ENCODE data around the gene SYCP2.
"Not testable (repeated sequence)": the region's sequence is repeated elsewhere in the genome, so short reads cannot be mapped to it uniquely, and the experiment has no call there.

Gene SYCP2

DNA sequence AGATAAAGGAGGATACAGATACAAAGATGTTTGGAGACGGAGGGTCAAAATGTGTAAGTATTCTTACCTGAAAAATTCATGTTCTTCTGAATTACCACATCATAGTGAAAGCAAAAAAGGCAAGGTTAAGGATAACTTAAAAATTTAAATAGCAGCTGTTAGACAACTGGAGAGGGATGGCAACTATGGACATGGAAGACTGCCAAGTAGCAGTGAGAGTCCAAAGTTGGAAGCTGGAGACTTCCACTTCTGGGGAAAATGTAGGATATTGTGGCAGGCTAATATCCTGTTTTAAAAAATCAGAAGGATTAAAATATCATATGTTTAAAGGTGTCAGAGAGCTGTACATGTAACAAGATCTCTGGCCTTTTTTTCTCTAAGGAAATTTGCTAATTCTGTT lies 29.8 kb downstream of the SYCP2 start:
- H3K4me3 ChIP-seq (ENCODE audit: low read depth, low read length), result no peak overlapping the region

DNA sequence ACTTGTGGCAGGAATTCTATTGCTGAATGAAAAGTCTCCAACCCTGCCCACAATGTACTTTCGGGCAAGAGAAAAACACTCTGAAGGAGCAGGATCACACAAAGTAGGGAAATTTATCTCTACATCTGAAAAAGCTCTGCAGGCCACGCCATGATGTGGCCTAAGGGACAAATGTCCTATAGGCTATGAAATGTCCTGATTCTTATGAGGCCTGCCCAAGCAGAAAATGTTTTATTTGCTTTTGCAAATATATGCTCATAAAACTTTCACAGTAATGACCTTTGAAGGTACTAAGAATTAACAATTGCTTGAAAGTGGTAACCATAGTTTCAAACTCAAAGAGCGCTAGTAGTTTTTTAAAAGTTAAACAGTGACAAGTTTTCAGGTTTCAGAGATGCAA lies 31.0 kb downstream of the SYCP2 start:
- no peak overlapping the region for H3K4me3 ChIP-seq (ENCODE audit: low read depth, low read length)

DNA sequence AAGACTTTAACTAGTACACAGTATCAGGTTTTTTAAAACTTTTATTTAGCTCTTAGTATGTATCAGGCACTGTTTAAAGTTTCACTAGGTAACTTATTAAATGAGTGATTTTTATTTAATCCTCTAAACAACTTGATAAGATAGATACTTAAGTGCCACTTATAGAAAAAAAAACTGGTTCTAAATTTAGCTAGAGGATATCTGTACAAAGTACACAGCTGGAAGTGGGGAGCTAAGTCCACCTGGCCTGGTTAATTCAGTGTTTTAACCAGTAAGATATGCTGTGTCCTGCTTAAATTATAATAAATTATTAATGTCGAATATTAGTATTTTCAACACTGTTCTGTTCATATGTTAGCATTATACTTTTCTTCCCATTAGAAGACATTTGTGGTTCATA lies 37.5 kb downstream of the SYCP2 start:
- no peak overlapping the region for H3K4me3 ChIP-seq (ENCODE audit: low read depth, low read length)

DNA sequence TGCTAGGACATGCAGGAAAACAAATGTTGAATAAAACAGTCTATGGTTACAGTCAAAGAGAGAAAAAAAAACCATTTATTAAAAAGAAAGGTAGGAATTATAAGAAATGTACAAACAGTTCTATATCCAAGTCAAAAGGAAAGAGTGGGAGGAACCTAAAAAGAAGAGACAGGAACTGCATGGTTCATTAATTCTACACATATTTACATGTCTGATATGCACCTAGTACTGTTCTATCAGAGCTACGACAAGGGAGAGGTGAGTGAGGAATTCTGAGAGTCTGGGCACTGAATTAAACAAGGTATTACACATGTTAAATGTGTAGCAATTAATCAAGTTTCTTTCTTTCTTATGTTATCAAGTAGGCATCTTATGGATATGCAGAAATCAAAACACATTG lies 41.9 kb downstream of the SYCP2 start:
- no peak overlapping the region for H3K4me3 ChIP-seq (ENCODE audit: low read depth, low read length)

DNA sequence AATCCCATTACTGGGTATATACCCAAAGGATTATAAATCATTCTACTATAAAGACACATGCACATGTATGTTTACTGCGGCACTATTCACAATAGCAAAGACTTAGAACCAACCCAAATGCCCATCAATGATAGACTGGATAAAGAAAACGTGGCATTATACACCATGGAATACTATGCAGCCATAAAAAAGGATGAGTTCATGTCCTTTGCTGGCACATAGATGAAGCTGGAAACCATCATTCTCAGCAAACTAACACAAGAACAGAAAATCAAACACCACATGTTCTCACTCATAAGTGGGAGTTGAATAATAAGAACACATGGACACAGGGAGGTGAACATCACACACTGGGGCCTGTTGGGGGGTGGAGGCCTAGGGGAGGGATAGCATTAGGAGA lies 43.4 kb downstream of the SYCP2 start:
- H3K4me3 ChIP-seq (ENCODE audit: low read depth, low read length), result not testable (repeated sequence)

DNA sequence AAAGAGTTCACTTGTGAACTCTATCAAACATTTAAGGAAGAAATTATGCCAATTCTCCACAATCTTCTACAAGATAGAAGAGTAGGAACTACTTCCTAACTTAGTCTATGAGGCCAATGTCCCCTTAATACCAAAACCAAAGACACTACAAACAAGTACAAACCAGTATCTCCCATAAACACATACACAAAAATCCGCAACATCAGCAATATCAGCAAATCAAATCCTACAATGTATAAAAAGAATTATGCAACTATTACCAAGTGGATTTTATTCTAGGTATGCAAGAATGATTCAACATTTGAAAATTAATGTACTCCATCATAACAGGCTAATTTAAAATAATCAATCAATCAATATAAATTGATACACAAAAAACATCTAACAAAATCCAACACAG lies 45.4 kb downstream of the SYCP2 start:
- H3K4me3 ChIP-seq (ENCODE audit: low read depth, low read length), result no peak overlapping the region

DNA sequence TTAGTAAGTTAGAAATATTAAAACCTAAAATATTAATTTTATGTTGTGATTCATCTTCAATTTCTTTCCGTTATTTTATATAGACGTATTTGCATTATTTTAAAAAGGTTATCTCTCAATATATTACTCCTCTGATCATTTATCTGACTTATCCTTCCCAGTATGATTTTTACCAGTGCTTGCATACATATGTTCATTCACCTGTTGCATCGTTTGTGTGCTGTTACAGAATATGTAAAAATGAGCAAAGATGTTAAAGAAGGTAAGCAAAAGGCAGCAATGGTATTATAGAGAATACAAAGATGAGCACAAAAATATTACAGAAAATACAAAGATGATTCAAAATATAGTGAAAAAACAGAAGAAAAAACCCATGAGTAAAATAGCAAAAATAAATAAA lies 48.9 kb downstream of the SYCP2 start:
- no peak overlapping the region for H3K4me3 ChIP-seq (ENCODE audit: low read depth, low read length)

DNA sequence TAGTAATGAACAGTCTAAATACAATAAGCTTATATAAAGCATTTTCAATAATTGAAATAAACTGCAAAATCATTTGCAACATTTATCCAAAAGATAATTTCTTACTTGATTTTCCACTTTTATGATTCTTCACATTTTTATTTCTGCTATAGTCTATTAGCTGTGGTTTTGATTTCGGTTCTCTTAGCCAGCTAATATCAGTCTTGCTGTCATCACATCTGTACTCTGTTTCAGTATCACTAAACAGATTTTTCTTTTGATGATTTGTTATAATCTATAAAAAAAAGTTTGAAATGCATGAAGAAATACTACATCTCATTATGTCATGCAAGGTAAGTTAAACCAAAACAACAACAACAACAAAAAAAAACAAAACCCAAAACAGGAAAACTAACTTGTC lies 53.2 kb downstream of the SYCP2 start:
- H3K4me3 ChIP-seq (ENCODE audit: low read depth, low read length), result no peak overlapping the region

DNA sequence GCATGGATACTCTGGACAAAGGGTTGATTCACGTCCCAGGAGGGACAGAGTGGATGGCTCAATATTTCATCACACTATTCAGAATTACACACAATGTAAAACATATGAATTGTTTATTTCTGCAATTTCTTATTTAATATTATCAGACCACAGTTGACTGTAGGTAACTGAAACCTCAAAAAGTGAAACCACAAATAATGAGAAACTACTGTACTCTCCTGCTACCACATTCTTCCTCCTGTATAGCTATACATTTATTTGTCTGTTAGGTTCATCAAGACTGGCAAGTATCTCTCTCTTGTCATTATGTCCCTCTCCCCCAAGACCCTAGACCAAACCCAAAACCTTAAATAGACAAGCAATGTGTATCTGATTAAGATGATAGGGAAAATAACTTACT lies 60.0 kb downstream of the SYCP2 start:
- H3K4me3 ChIP-seq (ENCODE audit: low read depth, low read length), result no peak overlapping the region

DNA sequence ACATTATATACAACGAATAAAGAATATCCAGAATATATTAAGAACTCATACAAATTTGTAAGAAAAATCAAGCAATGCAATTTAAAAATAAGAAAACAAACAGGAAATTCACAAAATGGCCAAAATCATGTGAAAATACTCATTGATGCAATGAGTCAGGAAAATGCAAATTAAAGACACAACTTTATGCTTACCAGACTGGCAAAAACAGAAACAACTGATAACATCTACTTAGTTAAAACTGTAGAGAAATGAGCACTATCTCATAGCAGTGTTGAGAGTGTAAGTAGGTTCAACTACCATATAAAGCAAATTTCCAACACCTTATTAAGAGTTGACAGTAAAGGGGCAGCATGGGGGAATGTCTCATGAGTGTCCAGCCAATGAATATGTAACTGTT lies 62.3 kb downstream of the SYCP2 start:
- no peak overlapping the region for H3K4me3 ChIP-seq (ENCODE audit: low read depth, low read length)

DNA sequence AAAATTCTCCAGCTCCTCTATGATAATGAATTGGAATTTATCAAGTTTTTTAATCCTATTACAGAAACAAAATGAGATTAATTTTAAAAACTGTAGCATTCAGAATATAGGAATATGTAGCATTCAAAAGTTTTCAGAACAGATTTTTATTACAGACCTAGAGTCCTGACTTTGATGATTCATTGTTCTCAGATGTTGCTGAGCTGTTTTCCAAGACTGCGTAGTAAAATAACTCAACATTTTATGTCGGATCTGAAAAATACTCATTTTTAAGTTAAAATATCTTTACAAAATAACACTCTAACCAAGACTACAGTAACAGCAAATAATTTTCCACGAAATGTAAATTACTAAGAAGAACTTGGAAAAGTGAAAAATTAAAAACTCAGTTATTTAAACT lies 67.1 kb downstream of the SYCP2 start:
- H3K4me3 ChIP-seq (ENCODE audit: low read depth, low read length), result no peak overlapping the region

DNA sequence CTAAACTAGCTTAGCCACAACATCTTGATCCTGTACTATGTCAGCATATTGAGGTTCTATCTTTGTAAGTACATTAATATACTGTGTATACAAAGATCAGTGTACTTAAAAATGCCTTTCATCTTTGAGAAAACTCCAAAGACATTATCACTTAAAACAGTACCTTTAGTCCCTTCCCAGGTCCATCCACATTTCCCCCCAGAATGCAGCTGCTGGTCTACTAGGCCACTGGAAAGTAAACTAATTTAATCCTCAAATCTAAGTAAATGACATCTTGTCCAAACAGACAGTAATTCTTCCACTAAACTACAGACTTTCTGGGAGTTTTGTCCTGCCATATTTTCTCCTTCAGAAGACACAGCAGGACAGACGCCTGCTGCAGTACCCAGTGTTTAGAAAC lies 68.7 kb downstream of the SYCP2 start:
- H3K4me3 ChIP-seq (ENCODE audit: low read depth, low read length), result no peak overlapping the region

DNA sequence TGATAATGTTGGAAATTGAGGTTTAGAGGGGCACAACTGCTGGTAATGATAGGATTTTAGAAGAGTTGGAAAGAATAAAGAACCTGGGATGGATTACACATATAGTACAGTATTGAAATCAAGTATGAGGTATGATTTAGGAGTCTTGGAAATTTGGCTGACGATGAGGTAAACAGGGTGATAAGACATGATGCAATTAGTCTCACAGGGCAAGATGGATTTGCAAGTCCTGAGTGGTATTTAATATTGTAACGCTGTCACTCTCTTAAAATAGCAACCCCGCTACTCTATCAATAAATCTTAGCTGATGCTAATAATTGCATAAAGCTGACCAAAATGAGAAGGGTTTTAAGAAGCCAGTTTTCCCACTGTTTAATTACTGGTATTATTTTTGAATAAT lies 70.4 kb downstream of the SYCP2 start:
- H3K4me3 ChIP-seq (ENCODE audit: low read depth, low read length), result no peak overlapping the region

DNA sequence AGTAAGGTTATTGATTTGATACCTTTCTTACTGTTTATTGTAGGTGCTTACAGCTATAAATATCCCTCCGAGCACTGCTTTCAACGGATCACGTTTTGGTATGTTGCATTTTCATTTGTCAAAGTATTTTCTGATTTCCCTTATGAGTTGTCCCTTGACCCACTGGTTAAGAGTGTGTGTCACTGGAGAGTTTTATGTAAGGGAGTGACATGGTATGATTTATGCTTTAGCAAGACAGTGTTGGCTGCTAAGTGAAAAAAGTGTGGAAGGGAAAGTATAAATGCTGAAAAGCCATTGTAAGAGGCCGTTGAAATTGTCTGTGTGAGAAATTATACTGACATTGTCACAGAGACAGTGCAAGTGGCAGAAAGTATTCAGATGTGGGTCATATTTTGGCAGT lies 72.0 kb downstream of the SYCP2 start:
- H3K4me3 ChIP-seq (ENCODE audit: low read depth, low read length), result no peak overlapping the region

DNA sequence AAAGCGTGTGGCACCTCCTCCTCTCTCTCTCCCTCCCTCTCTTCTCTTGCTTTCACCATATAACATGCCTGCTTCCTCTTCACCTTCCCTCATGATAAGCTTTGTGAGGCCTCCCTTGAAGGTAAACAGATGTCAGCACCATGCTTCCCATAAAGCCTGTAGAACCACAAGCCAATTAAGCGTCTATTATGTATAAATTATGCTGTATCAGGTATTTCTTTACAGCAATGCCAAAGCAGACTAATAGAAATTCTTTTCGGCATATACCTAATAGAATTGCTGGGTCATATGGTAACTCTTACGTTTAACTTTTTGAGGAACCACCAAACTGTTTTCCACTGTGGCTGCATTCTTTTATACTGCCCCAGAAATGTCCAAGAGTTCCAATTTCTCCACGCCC lies 75.0 kb downstream of the SYCP2 start:
- H3K4me3 ChIP-seq (ENCODE audit: low read depth, low read length), result no peak overlapping the region

DNA sequence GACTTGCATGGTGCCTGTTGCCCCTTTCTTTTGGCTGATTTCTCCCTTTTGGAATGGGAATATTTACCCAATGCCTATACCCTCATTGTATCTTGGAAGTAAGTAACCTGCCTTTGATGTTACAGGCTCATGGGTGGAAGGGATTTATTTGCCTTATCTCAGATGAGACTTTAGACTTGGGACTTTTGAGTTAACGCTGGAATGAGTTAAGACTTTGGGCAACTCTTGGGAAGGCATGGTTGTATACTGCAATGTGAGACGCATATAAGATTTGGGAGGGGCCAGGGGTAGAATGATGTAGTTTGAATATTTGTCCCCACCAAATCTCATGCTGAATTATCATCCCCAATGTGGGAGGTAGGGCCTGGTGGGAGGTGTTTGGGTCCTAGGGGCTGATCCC lies 75.5 kb downstream of the SYCP2 start:
- no peak overlapping the region for H3K4me3 ChIP-seq (ENCODE audit: low read depth, low read length)

DNA sequence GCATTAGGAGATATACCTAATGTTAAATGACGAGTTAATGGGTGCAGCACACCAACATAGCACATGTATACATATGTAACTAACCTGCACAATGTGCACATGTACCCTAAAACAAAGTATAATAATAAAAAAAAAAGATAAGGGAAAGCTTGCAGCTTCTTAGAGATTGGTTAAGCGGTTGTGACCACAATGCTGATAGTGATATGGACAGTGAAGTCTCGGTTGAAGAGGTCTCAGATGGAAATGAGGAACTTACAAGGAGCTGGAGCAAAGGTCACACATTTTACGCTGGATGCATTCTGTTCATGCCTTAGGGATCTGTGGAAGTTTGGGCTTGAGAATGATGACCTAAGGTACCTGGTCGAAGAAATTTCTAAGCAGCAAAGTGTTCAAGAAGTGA lies 76.5 kb downstream of the SYCP2 start:
- not testable (repeated sequence) for H3K4me3 ChIP-seq (ENCODE audit: low read depth, low read length)

DNA sequence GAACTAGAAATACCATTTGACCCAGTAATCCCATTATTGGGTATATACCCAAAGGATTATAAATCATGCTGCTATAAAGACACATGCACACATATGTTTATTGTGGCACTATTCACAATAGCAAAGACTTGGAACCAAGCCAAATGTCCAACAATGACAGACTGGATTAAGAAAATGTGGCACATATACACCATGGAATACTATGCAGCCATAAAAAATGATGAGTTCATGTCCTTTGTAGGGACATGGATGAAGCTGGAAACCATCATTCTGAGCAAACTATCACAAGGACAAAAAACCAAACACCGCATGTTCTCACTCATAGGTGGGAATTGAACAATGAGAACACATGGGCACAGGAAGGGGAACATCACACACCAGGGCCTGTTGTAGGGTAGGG lies 76.9 kb downstream of the SYCP2 start:
- H3K4me3 ChIP-seq (ENCODE audit: low read depth, low read length), result not testable (repeated sequence)

DNA sequence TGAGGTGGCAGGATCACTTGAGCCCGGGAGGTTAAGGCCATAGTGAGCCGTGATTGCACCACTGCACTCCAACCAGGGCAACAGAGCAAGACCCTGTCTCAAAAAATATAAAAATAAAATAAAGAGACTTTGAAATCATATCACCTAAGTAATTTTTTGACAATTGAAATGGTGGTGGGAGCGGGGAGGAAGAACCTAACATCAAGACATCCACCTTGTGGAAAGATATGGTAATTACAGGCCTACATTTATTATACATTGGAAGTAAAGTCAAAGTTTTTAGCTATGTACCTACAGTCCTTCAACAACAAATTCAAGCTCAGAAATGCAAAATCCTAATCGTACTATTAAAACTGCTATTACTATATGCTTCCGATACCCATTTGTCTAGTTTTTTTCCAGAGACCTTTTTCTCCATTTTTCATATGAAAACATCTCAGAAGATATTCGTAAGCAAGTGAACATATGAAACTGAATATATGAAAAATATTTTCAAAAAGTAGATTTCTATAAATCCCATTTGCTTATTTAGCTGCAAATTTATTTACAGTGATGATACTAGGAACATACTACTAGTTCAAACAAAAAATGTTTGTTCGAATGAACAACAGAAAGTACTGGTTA lies 83.3 kb downstream of the SYCP2 start:
- no peak overlapping the region for H3K4me3 ChIP-seq (ENCODE audit: low read depth, low read length)

DNA sequence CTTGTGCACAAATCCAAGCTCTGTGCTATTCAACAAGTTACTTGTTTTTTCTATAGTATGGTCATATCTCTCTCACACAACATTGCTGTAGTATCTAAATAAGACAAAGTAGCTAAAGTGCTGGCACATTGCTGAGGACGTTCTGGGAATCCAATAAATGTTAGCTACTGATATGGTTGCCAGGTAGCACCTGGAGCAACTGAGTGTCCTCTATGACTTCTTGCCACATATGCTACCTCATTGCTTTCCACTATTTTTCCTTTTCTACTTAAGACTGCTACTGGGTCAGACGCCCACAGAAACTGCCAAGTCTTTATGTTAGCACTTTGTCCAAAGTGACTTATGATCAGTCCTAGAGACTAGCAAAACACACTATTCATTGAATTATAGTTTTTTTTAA lies 85.3 kb downstream of the SYCP2 start:
- no peak overlapping the region for H3K4me3 ChIP-seq (ENCODE audit: low read depth, low read length)

DNA sequence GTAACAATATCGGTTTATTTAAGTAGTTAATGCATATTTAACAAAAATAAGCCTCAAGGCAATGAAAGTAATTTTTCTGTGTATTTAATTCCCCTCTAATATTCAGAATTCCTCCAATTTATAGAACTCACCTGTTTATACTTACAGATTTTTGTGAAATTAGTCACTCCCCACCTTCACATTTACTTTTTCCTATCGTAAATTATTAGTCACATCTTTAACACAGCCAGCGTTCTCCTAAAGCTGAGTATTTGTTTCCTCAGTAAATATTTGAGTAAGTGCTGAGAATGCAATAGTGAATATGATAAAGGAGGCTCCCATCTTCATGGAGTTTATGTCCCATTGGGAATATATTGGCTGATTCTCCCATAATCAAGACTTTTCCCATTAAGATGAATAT lies 88.0 kb downstream of the SYCP2 start:
- H3K4me3 ChIP-seq (ENCODE audit: low read depth, low read length), result no peak overlapping the region

DNA sequence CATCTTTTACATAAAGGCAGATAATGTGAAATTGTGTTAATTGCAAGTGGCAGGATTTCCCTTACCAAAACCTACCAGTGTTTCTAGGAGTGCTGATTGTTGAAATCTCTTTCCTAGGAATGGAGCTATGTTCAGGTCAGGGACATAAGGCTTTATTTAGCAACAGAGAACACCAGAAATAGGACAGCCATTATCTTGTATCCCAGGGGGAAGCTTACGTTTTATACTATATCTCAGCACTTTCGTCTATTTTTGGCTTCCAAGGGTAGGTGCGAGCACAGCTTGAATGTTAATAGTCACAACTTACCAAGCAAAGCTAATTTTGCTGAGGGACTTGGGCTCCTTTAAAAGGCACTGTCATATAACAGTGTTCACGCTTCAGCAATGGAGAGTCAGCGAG lies 94.0 kb downstream of the SYCP2 start:
- H3K4me3 ChIP-seq (ENCODE audit: low read depth, low read length), result no peak overlapping the region

DNA sequence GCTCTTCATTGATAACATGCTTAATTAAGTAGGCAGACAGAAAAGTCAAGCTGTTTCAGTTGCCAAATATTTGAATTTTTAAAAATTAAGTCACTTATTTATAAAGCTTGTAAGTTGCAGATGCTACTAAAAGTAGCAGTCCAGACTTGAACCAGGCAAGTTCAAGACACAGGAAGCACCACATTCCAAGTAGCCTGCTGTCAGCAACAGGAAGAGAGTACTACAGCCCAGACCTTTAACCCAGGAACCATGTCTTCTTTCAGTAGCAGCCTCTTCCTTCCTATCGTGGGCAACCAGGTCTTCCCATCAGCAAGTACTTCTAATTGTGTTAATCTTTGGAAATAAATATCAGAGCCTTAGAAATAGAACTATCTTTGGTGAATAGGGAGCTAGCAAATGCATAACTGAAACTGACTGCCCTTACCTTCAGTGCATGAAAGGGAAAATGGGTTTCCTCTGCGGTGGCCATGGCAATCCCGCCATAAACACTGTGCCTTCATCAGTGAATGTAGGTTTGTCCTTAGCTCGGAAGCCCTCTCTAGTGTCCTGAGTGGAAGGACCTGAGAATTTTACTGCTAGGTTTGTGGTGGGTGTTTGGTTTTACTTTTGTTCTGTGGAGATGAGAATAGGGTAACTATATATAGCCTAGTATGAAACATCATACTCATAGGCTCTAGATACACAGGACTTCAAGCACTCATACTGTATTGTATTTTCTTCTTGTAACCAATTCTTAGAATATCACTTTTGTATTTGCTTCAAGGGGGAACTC lies 95.6 kb downstream of the SYCP2 start:
- no peak overlapping the region for H3K4me3 ChIP-seq (ENCODE audit: low read depth, low read length)

All from iPS-11a (cell line).